ENCODE results near the gene ADGRD2.

The ADGRD2 gene

DNA sequence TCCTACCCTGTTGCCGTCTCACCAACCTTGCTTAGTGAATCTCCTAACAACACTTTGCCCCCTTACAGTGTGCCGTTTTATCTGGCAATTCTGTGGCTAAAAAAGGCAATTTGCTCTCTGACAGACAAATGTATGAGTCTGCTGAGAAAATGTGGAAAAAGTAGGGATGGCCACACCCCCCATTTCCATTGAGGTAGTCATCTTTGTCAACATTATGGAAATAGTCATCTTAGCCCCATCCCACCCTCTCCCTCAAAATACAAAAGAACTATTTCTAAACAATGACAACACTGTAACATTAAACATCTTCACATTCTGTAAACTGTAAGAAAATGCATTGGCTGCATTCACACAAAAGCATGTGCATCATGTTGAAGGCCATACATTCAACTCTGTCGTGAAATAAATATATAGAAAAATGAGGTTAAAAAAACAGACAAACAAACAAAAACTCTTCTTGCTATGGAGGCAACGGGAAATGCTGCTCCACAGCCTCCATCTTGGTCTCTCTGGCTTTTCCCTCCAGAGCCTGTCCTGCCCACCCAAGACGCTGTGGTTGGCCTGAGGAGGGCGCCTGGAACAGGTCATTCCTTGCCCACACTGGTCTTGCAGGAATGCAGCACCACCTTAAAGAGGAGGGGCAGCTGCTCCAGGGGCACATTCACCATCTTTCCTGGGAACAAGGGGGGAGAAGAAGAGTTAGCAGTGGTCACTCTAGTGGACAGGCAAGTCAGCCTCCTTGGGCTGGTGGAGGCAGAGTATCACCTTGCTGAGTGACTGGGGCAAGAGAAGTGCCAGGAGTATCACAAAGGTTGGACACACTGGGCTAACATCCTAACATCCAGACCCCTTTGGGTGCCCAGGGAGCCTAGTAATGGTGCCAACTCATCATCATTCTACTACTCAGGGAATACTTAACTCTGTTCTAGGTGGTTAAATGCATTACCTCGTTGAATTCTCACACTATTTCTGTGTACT lies 72.2 kb downstream of the ADGRD2 start:
- Histone ChIP-seq H3K27me3 (ENCODE audit: control insufficient read depth in 1 of 2, insufficient read depth in 2 of 2, low read length in 2 of 2) (no peaks in the 10 kb centered on the region), H3K9me3 (ENCODE audit: low read length) (no peaks in the 10 kb centered on the region), H3K27ac (ENCODE audit: low read depth, low read length) (no peak overlapping the region), H3K4me3 (ENCODE audit: low read depth in 1 of 2, low read length in 2 of 2) (no peak overlapping the region), H3K9ac (ENCODE audit: low read length) (no peak overlapping the region), H3K36me3 (ENCODE audit: insufficient read depth, low read length) (peaks cover 5% of the 10 kb centered on the region), H3K4me1 (ENCODE audit: insufficient read depth, low read length) (no peaks in the 10 kb centered on the region)

- H3K4me3 ChIP-seq (ENCODE audit: low read depth in 1 of 2, low read length in 2 of 2) = no peak overlapping the region
- no peak overlapping the region for H3K9ac ChIP-seq (ENCODE audit: low read length)
- H3K36me3 ChIP-seq (ENCODE audit: insufficient read depth, low read length) = no peaks in the 10 kb centered on the region
- H3K4me1 ChIP-seq (ENCODE audit: insufficient read depth, low read length) = no peaks in the 10 kb centered on the region
- no peaks in the 10 kb centered on the region for H3K9me3 ChIP-seq (ENCODE audit: low read length)
- no peak overlapping the region for H3K27ac ChIP-seq (ENCODE audit: low read depth, low read length)
- no peaks in the 10 kb centered on the region for H3K27me3 ChIP-seq (ENCODE audit: control insufficient read depth in 1 of 2, insufficient read depth in 2 of 2, low read length in 2 of 2)
Observed at GRCh38 chr9:124526174-124526573, 75.9 kb downstream of the ADGRD2 start.

DNA sequence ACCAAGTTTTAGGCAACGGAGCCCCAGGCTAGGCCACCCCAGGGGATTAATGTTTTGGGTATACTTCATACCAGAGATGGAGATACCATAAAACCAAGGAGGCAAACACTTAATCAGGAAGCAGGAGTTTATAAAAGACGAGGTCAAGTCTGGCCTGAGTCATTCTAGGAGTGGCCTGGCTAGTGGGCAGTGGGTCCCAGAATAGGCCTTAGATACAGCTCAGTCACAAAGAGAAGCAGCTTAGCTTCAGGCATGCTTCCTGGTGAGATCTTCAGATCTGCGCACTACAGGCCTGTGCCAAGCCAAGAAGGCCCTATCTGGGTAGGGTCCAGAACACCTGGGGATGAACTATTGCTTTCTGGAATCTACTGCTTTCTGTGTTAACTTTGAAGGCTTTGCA lies 77.5 kb downstream of the ADGRD2 start:
- H3K27ac ChIP-seq (ENCODE audit: low read depth, low read length) = no peak overlapping the region
- no peak overlapping the region for H3K4me3 ChIP-seq (ENCODE audit: low read depth in 1 of 2, low read length in 2 of 2)
- no peak overlapping the region for H3K9ac ChIP-seq (ENCODE audit: low read length)
- no peaks in the 10 kb centered on the region for H3K9me3 ChIP-seq (ENCODE audit: low read length)
- no peaks in the 10 kb centered on the region for H3K27me3 ChIP-seq (ENCODE audit: control insufficient read depth in 1 of 2, insufficient read depth in 2 of 2, low read length in 2 of 2)
- H3K4me1 ChIP-seq (ENCODE audit: insufficient read depth, low read length) = no peaks in the 10 kb centered on the region
- H3K36me3 ChIP-seq (ENCODE audit: insufficient read depth, low read length) = no peaks in the 10 kb centered on the region

All from muscle layer of colon (tissue), 2 donors.